ENCODE data around the gene SOCS7. TPM values are rescaled to one million over a fixed set of nuclear protein-coding genes. Genes with fewer than 3 reads are reported as not detected.
A peak's percentile ranks its signal among the peaks of the same experiment; 100 is the strongest.

SOCS7 gene
- total RNA-seq, 1 donor from 2014 or later: 14.0 TPM

GRCh38 chr17:38425744-38426143 lies 74.1 kb downstream of the SOCS7 start:
- H3K36me3 Mint-ChIP-seq (ENCODE audit: low read depth): no peaks in the 10 kb centered on the region
- no peak overlapping the region for H3K4me3 Mint-ChIP-seq
- H3K4me1 Mint-ChIP-seq: peaks cover 11% of the 10 kb centered on the region
- TF ChIP-seq CTCF (IDR thresholded peaks at IDR 0.05): no peak
- H3K27me3 Mint-ChIP-seq: peaks cover 57% of the 10 kb centered on the region
- ChIA-PET CTCF (interaction anchor here (1.0 kb wide), 1 partner anchor 133 kb away, joined by 3 read pairs; no protein-coding TSS in a partner anchor), POLR2A (no interaction called here)
- DNase-seq (no peak), ATAC-seq (ENCODE audit: low read depth) (no peak)
- intact Hi-C loops (cut with micrococcal nuclease): loop anchor here (10.0 kb wide), 1 partner anchor 159 kb away; no protein-coding TSS in a partner anchor
- no peak overlapping the region for H3K27ac Mint-ChIP-seq
- H3K9me3 Mint-ChIP-seq: no peaks in the 10 kb centered on the region

DNA sequence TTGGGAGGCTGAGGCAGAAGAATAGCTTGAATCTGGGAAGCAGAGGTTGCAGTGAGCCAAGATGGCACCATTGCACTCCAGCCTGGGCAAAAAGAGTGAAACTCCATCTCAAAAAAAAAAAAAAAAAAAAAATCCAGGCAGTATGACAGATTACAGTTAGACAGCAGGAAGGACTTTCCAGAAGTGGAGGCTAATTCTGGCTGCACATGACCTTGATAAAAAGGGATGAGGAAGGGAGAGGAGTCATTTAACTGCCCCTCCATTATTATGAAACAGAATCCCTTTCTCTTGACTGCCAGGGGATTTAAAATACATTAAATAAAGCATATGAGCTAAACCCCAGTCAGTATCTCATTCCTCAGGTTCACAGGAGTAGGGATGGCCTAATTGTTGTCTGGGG lies 74.8 kb downstream of the SOCS7 start:
- ATAC-seq (ENCODE audit: low read depth) (no peak), DNase-seq (no peak)
- Mint-ChIP-seq H3K4me3 (no peak overlapping the region), H3K27ac (no peak overlapping the region), H3K4me1 (peaks cover 11% of the 10 kb centered on the region), H3K27me3 (peaks cover 51% of the 10 kb centered on the region), H3K9me3 (no peaks in the 10 kb centered on the region), H3K36me3 (ENCODE audit: low read depth) (no peaks in the 10 kb centered on the region)
- POLR2A ChIA-PET: no interaction called here
- intact Hi-C loops (cut with micrococcal nuclease): loop anchor here (10.0 kb wide), 1 partner anchor 158 kb away; no protein-coding TSS in a partner anchor
- no peak for TF ChIP-seq CTCF (IDR thresholded peaks at IDR 0.05)
- CTCF ChIA-PET: interaction anchor here (1.0 to 1.4 kb wide), 2 partner anchors 12 to 133 kb away, joined by 3 to 5 read pairs; no protein-coding TSS in a partner anchor

- Mint-ChIP-seq H3K4me3 (peak overlapping the region; percentile 75), H3K27ac (no peak overlapping the region), H3K9me3 (no peaks in the 10 kb centered on the region), H3K4me1 (peaks cover 11% of the 10 kb centered on the region), H3K36me3 (ENCODE audit: low read depth) (no peaks in the 10 kb centered on the region), H3K27me3 (peaks cover 42% of the 10 kb centered on the region)
- no peak for TF ChIP-seq CTCF (IDR thresholded peaks at IDR 0.05)
- ATAC-seq (ENCODE audit: low read depth) (no peak), DNase-seq (no peak)
- ChIA-PET POLR2A (no interaction called here), CTCF (interaction anchor here (1.4 kb wide), 1 partner anchor 13 kb away, joined by 5 read pairs; no protein-coding TSS in a partner anchor)
- intact Hi-C loops (cut with micrococcal nuclease): loop anchor here (10.0 kb wide), 1 partner anchor 157 kb away; no protein-coding TSS in a partner anchor
Observed at GRCh38 chr17:38427160-38427949, 75.7 kb downstream of the SOCS7 start.

GRCh38 chr17:38428112-38428642 lies 76.5 kb downstream of the SOCS7 start, which contains the start of gene ARHGAP23:
Gene ARHGAP23 (plus strand): TSS chr17:38428464. CDS start chr17:38428486, 22 bp downstream.
- no peak for TF ChIP-seq CTCF (IDR thresholded peaks at IDR 0.05)
- H3K36me3 Mint-ChIP-seq (ENCODE audit: low read depth): no peaks in the 10 kb centered on the region
- H3K4me3 Mint-ChIP-seq: peak within 1 kb of the TSS; percentile 75
- ChIA-PET CTCF (interaction anchor here (0.6 kb wide), 1 partner anchor 79 kb away, joined by 3 read pairs; no protein-coding TSS in a partner anchor), POLR2A (interaction anchor here (0.9 kb wide), 1 partner anchor 274 kb away, joined by 3 read pairs; no protein-coding TSS in a partner anchor)
- H3K9me3 Mint-ChIP-seq: no peaks in the 10 kb centered on the region
- H3K4me1 Mint-ChIP-seq: peaks cover 11% of the 10 kb centered on the region
- no peak within 1 kb of the TSS for H3K27ac Mint-ChIP-seq
- intact Hi-C loops (cut with micrococcal nuclease): loop anchor here (10.0 kb wide), 1 partner anchor 157 kb away; no protein-coding TSS in a partner anchor
- peak; percentile 37 for DNase-seq
- peak; percentile 59 for ATAC-seq (ENCODE audit: low read depth)
- H3K27me3 Mint-ChIP-seq: peaks cover 36% of the 10 kb centered on the region
